GM19324 (cell line): ENCODE data around the gene LIPH.

Experiments used
- ATAC-seq: cut with Tn5 transposase; IDR thresholded peaks from one replicate; pipeline ENCODE4 v1.9.1; 2021; ENCODE audit warnings: mild to moderate bottlenecking, moderate library complexity; ENCODE audit not compliant: unreplicated experiment, low FRiP score

LIPH gene

GRCh38 chr3:185549122-185549521 is 3.3 kb downstream of the LIPH start:
- ATAC-seq, result no peak

GRCh38 chr3:185540695-185541094 is 11.7 kb downstream of the LIPH start:
- no peak for ATAC-seq

GRCh38 chr3:185539934-185540333 is 12.5 kb downstream of the LIPH start:
- no peak for ATAC-seq

- ATAC-seq, result peak; percentile 97
Measured at GRCh38 chr3:185537369-185537970, 14.9 kb downstream of the LIPH start.

- no peak for ATAC-seq
Measured at GRCh38 chr3:185534511-185534910, 17.9 kb downstream of the LIPH start.

- no peak for ATAC-seq
Measured at GRCh38 chr3:185532901-185533300, 19.5 kb downstream of the LIPH start.

- no peak for ATAC-seq
Measured at GRCh38 chr3:185530856-185531255, 21.5 kb downstream of the LIPH start.

- no peak for ATAC-seq
Measured at GRCh38 chr3:185528532-185528931, 23.9 kb downstream of the LIPH start.

- ATAC-seq, result no peak
Measured at GRCh38 chr3:185527364-185527763, 25.0 kb downstream of the LIPH start.

- no peak for ATAC-seq
Measured at GRCh38 chr3:185526349-185526951, 25.9 kb downstream of the LIPH start.

GRCh38 chr3:185521349-185522138 is 30.8 kb downstream of the LIPH start:
- ATAC-seq, result no peak

GRCh38 chr3:185519021-185519420 is 33.4 kb downstream of the LIPH start:
- no peak for ATAC-seq

GRCh38 chr3:185517387-185518130 is 34.8 kb downstream of the LIPH start:
- no peak for ATAC-seq

- no peak for ATAC-seq
Measured at GRCh38 chr3:185511711-185512110, 40.7 kb downstream of the LIPH start.

- no peak for ATAC-seq
Measured at GRCh38 chr3:185508335-185508991, 43.9 kb downstream of the LIPH start.

GRCh38 chr3:185507883-185508282 is 44.5 kb downstream of the LIPH start:
- no peak for ATAC-seq

GRCh38 chr3:185504636-185505035 is 47.8 kb downstream of the LIPH start:
- ATAC-seq, result no peak

GRCh38 chr3:185503521-185503920 is 48.9 kb downstream of the LIPH start:
- ATAC-seq, result no peak

- ATAC-seq, result no peak
Measured at GRCh38 chr3:185502987-185503386, 49.4 kb downstream of the LIPH start.
